ENCODE results near the gene ANGPTL4.
"Not testable (repeated sequence)": the region's sequence is repeated elsewhere in the genome, so short reads cannot be mapped to it uniquely, and the experiment has no call there.

The ANGPTL4 gene

GRCh38 chr19:8340341-8341096 is 23.4 kb upstream of the ANGPTL4 start:
- Mint-ChIP-seq H3K36me3 (ENCODE audit: low read depth) (no peaks in the 10 kb centered on the region), H3K4me1 (ENCODE audit: low read depth) (peaks cover 16% of the 10 kb centered on the region), H3K27me3 (peaks cover 96% of the 10 kb centered on the region), H3K4me3 (no peak overlapping the region), H3K27ac (no peak overlapping the region), H3K9me3 (no peaks in the 10 kb centered on the region)
- intact Hi-C loops (cut with micrococcal nuclease) = no loop called here

GRCh38 chr19:8341504-8341903 is 22.5 kb upstream of the ANGPTL4 start:
- H3K4me3 Mint-ChIP-seq; H3K27ac Mint-ChIP-seq; H3K36me3 Mint-ChIP-seq (ENCODE audit: low read depth); intact Hi-C loops (cut with micrococcal nuclease); H3K9me3 Mint-ChIP-seq: not testable (repeated sequence)
- peaks cover 16% of the 10 kb centered on the region for H3K4me1 Mint-ChIP-seq (ENCODE audit: low read depth)
- peaks cover 87% of the 10 kb centered on the region for H3K27me3 Mint-ChIP-seq

GRCh38 chr19:8342316-8342683 is 21.7 kb upstream of the ANGPTL4 start:
- H3K36me3 Mint-ChIP-seq (ENCODE audit: low read depth) = no peaks in the 10 kb centered on the region
- H3K4me1 Mint-ChIP-seq (ENCODE audit: low read depth) = peaks cover 16% of the 10 kb centered on the region

GRCh38 chr19:8342684-8343482 is 21.1 kb upstream of the ANGPTL4 start, which contains the start of gene KANK3:
Gene KANK3, minus strand, starts transcription at chr19:8343262. Its CDS starts 5,434 bp downstream, at chr19:8337828.
- peak within 1 kb of the TSS; percentile 60 for H3K4me3 Mint-ChIP-seq
- H3K36me3 Mint-ChIP-seq (ENCODE audit: low read depth) = no peaks in the 10 kb centered on the region
- peaks cover 83% of the 10 kb centered on the region for H3K27me3 Mint-ChIP-seq
- no peak within 1 kb of the TSS for H3K27ac Mint-ChIP-seq
- peaks cover 16% of the 10 kb centered on the region for H3K4me1 Mint-ChIP-seq (ENCODE audit: low read depth)
- H3K9me3 Mint-ChIP-seq = no peaks in the 10 kb centered on the region
- intact Hi-C loops (cut with micrococcal nuclease) = no loop called here

More at GRCh38 chr19:8342316-8342683, 21.7 kb upstream of the ANGPTL4 start:
- no peak overlapping the region for H3K27ac Mint-ChIP-seq
- H3K9me3 Mint-ChIP-seq = no peaks in the 10 kb centered on the region
- no peak overlapping the region for H3K4me3 Mint-ChIP-seq
- intact Hi-C loops (cut with micrococcal nuclease) = no loop called here
- H3K27me3 Mint-ChIP-seq = peaks cover 87% of the 10 kb centered on the region

GRCh38 chr19:8343483-8343844 is 20.5 kb upstream of the ANGPTL4 start:
- intact Hi-C loops (cut with micrococcal nuclease) = no loop called here
- Mint-ChIP-seq H3K4me1 (ENCODE audit: low read depth) (peaks cover 16% of the 10 kb centered on the region), H3K27me3 (peaks cover 81% of the 10 kb centered on the region), H3K9me3 (no peaks in the 10 kb centered on the region), H3K27ac (no peak overlapping the region), H3K4me3 (peak overlapping the region; percentile 60), H3K36me3 (ENCODE audit: low read depth) (no peaks in the 10 kb centered on the region)

- not testable (repeated sequence) for H3K36me3 Mint-ChIP-seq (ENCODE audit: low read depth); H3K4me3 Mint-ChIP-seq; H3K27ac Mint-ChIP-seq; H3K9me3 Mint-ChIP-seq
- Mint-ChIP-seq H3K27me3 (peaks cover 59% of the 10 kb centered on the region), H3K4me1 (ENCODE audit: low read depth) (peaks cover 16% of the 10 kb centered on the region)
- intact Hi-C loops (cut with micrococcal nuclease) = loop anchor here (10.0 kb wide), 1 partner anchor 155 kb away; the partner anchor contains the start of gene PRAM1
Measured at GRCh38 chr19:8349629-8350372, 14.2 kb upstream of the ANGPTL4 start.

GRCh38 chr19:8352134-8352827 is 11.7 kb upstream of the ANGPTL4 start:
- intact Hi-C loops (cut with micrococcal nuclease) = loop anchor here (10.0 kb wide), 1 partner anchor 153 kb away; the partner anchor contains the start of gene PRAM1
- Mint-ChIP-seq H3K4me3 (no peak overlapping the region), H3K9me3 (no peaks in the 10 kb centered on the region), H3K27me3 (peaks cover 48% of the 10 kb centered on the region), H3K4me1 (ENCODE audit: low read depth) (peaks cover 31% of the 10 kb centered on the region), H3K36me3 (ENCODE audit: low read depth) (no peaks in the 10 kb centered on the region), H3K27ac (peak overlapping the region; percentile 31)

- intact Hi-C loops (cut with micrococcal nuclease) = loop anchor here (10.0 kb wide), 1 partner anchor 152 kb away; the partner anchor contains the start of gene PRAM1
- H3K9me3 Mint-ChIP-seq; H3K4me3 Mint-ChIP-seq; H3K27ac Mint-ChIP-seq; H3K36me3 Mint-ChIP-seq (ENCODE audit: low read depth): not testable (repeated sequence)
- Mint-ChIP-seq H3K4me1 (ENCODE audit: low read depth) (peaks cover 31% of the 10 kb centered on the region), H3K27me3 (peaks cover 47% of the 10 kb centered on the region)
Measured at GRCh38 chr19:8352845-8353244, 11.1 kb upstream of the ANGPTL4 start.

- peaks cover 43% of the 10 kb centered on the region for H3K27me3 Mint-ChIP-seq
- H3K4me1 Mint-ChIP-seq (ENCODE audit: low read depth) = peaks cover 37% of the 10 kb centered on the region
- H3K36me3 Mint-ChIP-seq (ENCODE audit: low read depth) = no peaks in the 10 kb centered on the region
- H3K9me3 Mint-ChIP-seq = no peaks in the 10 kb centered on the region
- peak overlapping the region; percentile 41 for H3K27ac Mint-ChIP-seq
- no peak overlapping the region for H3K4me3 Mint-ChIP-seq
- intact Hi-C loops (cut with micrococcal nuclease) = loop anchor here (2.0 to 10.0 kb wide), 2 partner anchors 35 to 149 kb away; partner anchors contain the start of genes PRAM1 and RAB11B
Measured at GRCh38 chr19:8355631-8356402, 8.1 kb upstream of the ANGPTL4 start.

GRCh38 chr19:8357007-8357521 is 6.9 kb upstream of the ANGPTL4 start:
- H3K27me3 Mint-ChIP-seq = peaks cover 30% of the 10 kb centered on the region
- no peaks in the 10 kb centered on the region for H3K36me3 Mint-ChIP-seq (ENCODE audit: low read depth)
- intact Hi-C loops (cut with micrococcal nuclease) = loop anchor here (10.0 kb wide), 1 partner anchor 148 kb away; the partner anchor contains the start of gene PRAM1
- H3K4me1 Mint-ChIP-seq (ENCODE audit: low read depth) = peaks cover 39% of the 10 kb centered on the region
- H3K4me3 Mint-ChIP-seq = no peak overlapping the region
- no peak overlapping the region for H3K27ac Mint-ChIP-seq
- no peaks in the 10 kb centered on the region for H3K9me3 Mint-ChIP-seq

GRCh38 chr19:8358948-8359347 is 5.0 kb upstream of the ANGPTL4 start:
- Mint-ChIP-seq H3K4me1 (ENCODE audit: low read depth) (peaks cover 48% of the 10 kb centered on the region), H3K36me3 (ENCODE audit: low read depth) (no peaks in the 10 kb centered on the region), H3K4me3 (no peak overlapping the region), H3K27me3 (peaks cover 30% of the 10 kb centered on the region), H3K9me3 (no peaks in the 10 kb centered on the region), H3K27ac (no peak overlapping the region)
- intact Hi-C loops (cut with micrococcal nuclease) = loop anchor here (10.0 kb wide), 1 partner anchor 146 kb away; the partner anchor contains the start of gene PRAM1

GRCh38 chr19:8360196-8360595 is 3.8 kb upstream of the ANGPTL4 start:
- peaks cover 42% of the 10 kb centered on the region for H3K27me3 Mint-ChIP-seq
- intact Hi-C loops (cut with micrococcal nuclease) = loop anchor here (5.0 kb wide), 1 partner anchor 217 kb away; the partner anchor contains the start of gene MYO1F
- no peak overlapping the region for H3K4me3 Mint-ChIP-seq
- no peaks in the 10 kb centered on the region for H3K36me3 Mint-ChIP-seq (ENCODE audit: low read depth)
- no peaks in the 10 kb centered on the region for H3K9me3 Mint-ChIP-seq
- peaks cover 47% of the 10 kb centered on the region for H3K4me1 Mint-ChIP-seq (ENCODE audit: low read depth)
- peak overlapping the region; percentile 59 for H3K27ac Mint-ChIP-seq
